ENCODE results near the gene PDIA4.
"Not testable (repeated sequence)": the region's sequence is repeated elsewhere in the genome, so short reads cannot be mapped to it uniquely, and the experiment has no call there.

DNA sequence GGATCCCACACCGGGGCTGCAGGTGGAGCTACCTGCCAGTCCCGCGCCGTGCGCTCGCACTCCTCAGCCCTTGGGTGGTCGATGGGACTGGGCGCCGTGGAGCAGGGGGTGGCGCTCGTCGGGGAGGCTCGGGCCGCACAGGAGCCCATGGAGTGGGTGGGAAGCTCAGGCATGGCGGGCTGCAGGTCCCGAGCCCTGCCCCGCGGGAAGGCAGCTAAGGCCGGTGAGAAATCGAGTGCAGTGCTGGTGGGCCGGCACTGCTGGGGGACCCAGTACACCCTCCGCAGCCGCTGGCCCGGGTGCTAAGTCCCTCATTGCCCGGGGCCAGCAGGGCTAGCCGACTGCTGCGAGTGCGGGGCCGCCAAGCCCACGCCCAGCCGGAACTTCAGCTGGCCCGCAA lies 10.3 kb upstream of the PDIA4 start:
- not testable (repeated sequence) for TF ChIP-seq CTCF (IDR thresholded peaks at IDR 0.05); ZFX (IDR thresholded peaks at IDR 0.05; ENCODE audit: borderline replicate concordance)
